ENCODE data around the gene HBQ1. TPM values are rescaled to one million over a fixed set of nuclear protein-coding genes. Genes with fewer than 3 reads are reported as not detected.
"Not testable (repeated sequence)": the region's sequence is repeated elsewhere in the genome, so short reads cannot be mapped to it uniquely, and the experiment has no call there.

Gene HBQ1
- total RNA-seq, 1 donor from 2014 or later, result 0.96 TPM

GRCh38 chr16:228852-229730 is 48.8 kb downstream of the HBQ1 start, which contains the start of gene LUC7L:
Gene LUC7L (minus strand): TSS chr16:229449. CDS start chr16:229339, 110 bp downstream.
- H3K4me3 ChIP-seq (ENCODE audit: low read depth, low read length), result peak within 1 kb of the TSS; percentile 98
- H3K27me3 ChIP-seq (ENCODE audit: control insufficient read depth, insufficient read depth, low read length), result no peaks in the 10 kb centered on the region
- no peak for TF ChIP-seq CTCF (IDR thresholded peaks at IDR 0.05; ENCODE audit: insufficient read depth, low read length, poor library complexity, severe bottlenecking)
- DNase-seq (ENCODE audit: low read depth), result peak; percentile 39
- H3K36me3 ChIP-seq (ENCODE audit: control insufficient read depth, insufficient read depth, low read length), result peaks cover 1% of the 10 kb centered on the region

GRCh38 chr16:229731-230281 is 49.5 kb downstream of the HBQ1 start:
- Histone ChIP-seq H3K36me3 (ENCODE audit: control insufficient read depth, insufficient read depth, low read length) (peaks cover 1% of the 10 kb centered on the region), H3K4me3 (ENCODE audit: low read depth, low read length) (peak overlapping the region; percentile 98), H3K27me3 (ENCODE audit: control insufficient read depth, insufficient read depth, low read length) (no peaks in the 10 kb centered on the region)
- TF ChIP-seq CTCF (IDR thresholded peaks at IDR 0.05; ENCODE audit: insufficient read depth, low read length, poor library complexity, severe bottlenecking), result no peak
- no peak for DNase-seq (ENCODE audit: low read depth)

- DNase-seq (ENCODE audit: low read depth); H3K36me3 ChIP-seq (ENCODE audit: control insufficient read depth, insufficient read depth, low read length): not testable (repeated sequence)
Observed at GRCh38 chr16:230351-230750, 50.1 kb downstream of the HBQ1 start.

More at GRCh38 chr16:230351-230750, 50.1 kb downstream of the HBQ1 start:
- H3K27me3 ChIP-seq (ENCODE audit: control insufficient read depth, insufficient read depth, low read length); H3K4me3 ChIP-seq (ENCODE audit: low read depth, low read length): not testable (repeated sequence)

Other genes starting within 250 kb of the HBQ1 start
- 5.5 and 7.8 TPM in 2 replicates for gene POLR3K, start 126.9 kb upstream of the HBQ1 start, total RNA-seq
- 12.7 and 25.4 TPM in 2 replicates for gene SNRNP25, start 126.6 kb upstream of the HBQ1 start, total RNA-seq
- gene RHBDF1, start 107.8 kb upstream of the HBQ1 start, total RNA-seq, result 36.0 and 40.2 TPM in 2 replicates
- 130 and 141 TPM in 2 replicates for gene MPG, start 102.2 kb upstream of the HBQ1 start, total RNA-seq
- gene NPRL3, start 41.8 kb upstream of the HBQ1 start, total RNA-seq, result 29.2 and 37.5 TPM in 2 replicates
- gene HBZ, start 27.8 kb upstream of the HBQ1 start, total RNA-seq, result not detected in 2 replicates
- not detected in 2 replicates for gene HBM, start 14.5 kb upstream of the HBQ1 start, total RNA-seq
- gene HBA2, start 7.6 kb upstream of the HBQ1 start, total RNA-seq, result not detected in 2 replicates
- gene HBA1, start 3.8 kb upstream of the HBQ1 start, total RNA-seq, result 0.41 TPM in 1 of 2 replicates, not detected in the other
- 61.8 and 109 TPM in 2 replicates for gene LUC7L, start 49.0 kb downstream of the HBQ1 start, total RNA-seq
- 97.5 and 131 TPM in 2 replicates for gene FAM234A, start 54.4 kb downstream of the HBQ1 start, total RNA-seq
- 0.21 TPM in 1 of 2 replicates, not detected in the other for gene RGS11, start 95.5 kb downstream of the HBQ1 start, total RNA-seq
- 0.62 and 0.96 TPM in 2 replicates for gene ARHGDIG, start 100.1 kb downstream of the HBQ1 start, total RNA-seq
- not detected in 2 replicates for gene PDIA2, start 102.7 kb downstream of the HBQ1 start, total RNA-seq
- gene AXIN1, start 172.3 kb downstream of the HBQ1 start, total RNA-seq, result 40.5 and 43.0 TPM in 2 replicates
- 107 and 137 TPM in 2 replicates for gene MRPL28, start 190.1 kb downstream of the HBQ1 start, total RNA-seq
- gene PGAP6, start 201.5 kb downstream of the HBQ1 start, total RNA-seq, result 114 and 160 TPM in 2 replicates
- gene NME4, start 216.7 kb downstream of the HBQ1 start, total RNA-seq, result 97.2 and 126 TPM in 2 replicates
- 15.1 and 27.0 TPM in 2 replicates for gene DECR2, start 221.4 kb downstream of the HBQ1 start, total RNA-seq
- gene RAB11FIP3, start 245.2 kb downstream of the HBQ1 start, total RNA-seq, result 34.5 and 36.2 TPM in 2 replicates